ENCODE measurements around the gene LCTL.

Gene LCTL

DNA sequence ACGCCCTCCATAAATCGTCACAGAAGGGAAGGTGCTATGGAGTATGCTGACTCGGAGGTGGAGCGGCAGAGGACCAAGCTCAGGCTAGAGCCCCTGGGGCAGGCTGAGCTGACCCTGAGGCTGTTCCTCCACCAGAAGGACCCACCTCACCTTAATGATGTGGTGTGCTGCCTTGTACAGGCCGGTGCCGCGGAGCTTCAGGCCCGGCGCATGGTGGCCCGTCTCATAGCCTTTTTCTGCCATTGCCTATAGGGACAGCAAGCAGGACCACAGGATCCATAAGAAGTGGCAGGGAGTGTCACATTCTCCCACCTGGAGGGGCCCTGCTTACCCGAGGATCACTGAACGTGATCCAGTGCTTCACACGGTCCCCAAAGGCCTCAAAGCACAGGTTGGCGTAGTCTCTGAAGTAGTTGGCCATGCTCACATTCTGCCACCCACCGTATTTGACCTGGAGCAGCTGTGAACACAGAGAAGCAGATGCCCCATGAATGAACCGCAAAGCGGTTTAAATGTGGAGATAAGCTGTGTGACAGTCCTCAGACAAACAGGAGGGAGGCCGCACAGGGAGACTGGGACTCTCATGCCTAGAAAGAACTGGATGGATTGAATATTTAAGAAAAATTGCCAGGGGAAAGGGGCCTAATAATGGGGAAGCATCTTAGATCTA lies 4.8 kb downstream of the LCTL start:
- no peak for TF ChIP-seq CTCF (IDR thresholded peaks at IDR 0.05; ENCODE audit: low read depth, low read length, missing control alignments)
- DNase-seq (ENCODE audit: low read depth), result no peak
- no peak overlapping the region for H3K4me3 ChIP-seq (ENCODE audit: low read depth, low read length)

DNA sequence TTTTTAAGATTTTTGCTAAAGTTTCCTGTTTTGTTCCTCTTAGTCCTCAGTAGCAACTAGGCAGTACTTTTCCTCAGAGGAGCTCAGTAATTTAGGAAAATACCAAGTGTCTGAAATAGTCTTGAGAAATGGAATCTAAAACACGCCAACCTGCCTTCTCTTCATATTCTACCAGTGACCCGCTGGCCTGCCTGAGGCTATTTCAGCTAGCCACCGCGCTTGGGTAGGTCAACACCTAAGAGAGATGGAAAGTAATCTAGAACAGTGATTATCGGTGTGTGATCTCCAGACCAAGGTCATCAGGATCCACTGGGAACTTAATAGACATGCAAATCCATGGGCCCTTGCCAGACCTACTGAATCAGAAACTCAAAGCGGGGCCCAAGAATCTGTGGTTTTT lies 7.5 kb downstream of the LCTL start:
- no peak for TF ChIP-seq CTCF (IDR thresholded peaks at IDR 0.05; ENCODE audit: low read depth, low read length, missing control alignments)
- H3K4me3 ChIP-seq (ENCODE audit: low read depth, low read length), result no peak overlapping the region
- no peak for DNase-seq (ENCODE audit: low read depth)

DNA sequence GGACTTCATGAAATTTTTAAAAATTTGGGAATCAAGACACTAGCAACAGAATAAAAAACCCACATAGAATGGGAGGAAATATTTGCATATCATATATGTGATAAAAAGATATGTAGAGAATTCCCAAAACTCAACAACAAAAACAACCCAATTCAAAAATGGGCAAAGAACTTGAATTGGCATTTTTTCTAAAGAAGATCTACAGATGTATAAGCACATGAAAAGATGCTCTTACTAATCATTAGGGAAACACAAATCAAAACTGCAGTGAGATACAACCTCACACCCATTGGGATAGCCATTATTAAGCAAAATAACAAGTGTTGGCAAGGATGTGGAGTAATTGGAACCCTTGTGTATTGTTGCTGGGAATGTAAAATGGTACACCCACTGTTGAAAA lies 10.1 kb downstream of the LCTL start:
- DNase-seq (ENCODE audit: low read depth), result no peak
- no peak for TF ChIP-seq CTCF (IDR thresholded peaks at IDR 0.05; ENCODE audit: low read depth, low read length, missing control alignments)
- no peak overlapping the region for H3K4me3 ChIP-seq (ENCODE audit: low read depth, low read length)

DNA sequence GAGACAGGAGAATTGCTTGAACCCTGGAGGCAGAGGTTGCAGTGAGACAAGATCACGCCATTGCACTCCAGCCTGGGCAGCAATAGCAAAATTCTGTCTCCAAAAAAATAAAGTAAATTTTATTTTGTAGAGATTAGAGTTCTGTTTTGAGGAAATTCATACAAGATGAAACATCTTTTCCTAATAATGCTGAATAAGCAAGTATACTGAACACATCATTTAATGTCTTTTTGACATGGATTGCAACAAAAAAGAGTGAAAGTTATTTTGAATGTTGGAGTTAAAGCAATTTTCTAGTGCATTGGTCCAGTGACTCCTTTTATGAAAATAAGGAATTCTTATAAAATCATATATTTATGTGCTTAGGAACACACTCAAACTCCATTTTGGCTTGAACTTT lies 20.5 kb downstream of the LCTL start:
- DNase-seq (ENCODE audit: low read depth), result no peak
- H3K4me3 ChIP-seq (ENCODE audit: low read depth, low read length), result no peak overlapping the region
- TF ChIP-seq CTCF (IDR thresholded peaks at IDR 0.05; ENCODE audit: low read depth, low read length, missing control alignments), result no peak

DNA sequence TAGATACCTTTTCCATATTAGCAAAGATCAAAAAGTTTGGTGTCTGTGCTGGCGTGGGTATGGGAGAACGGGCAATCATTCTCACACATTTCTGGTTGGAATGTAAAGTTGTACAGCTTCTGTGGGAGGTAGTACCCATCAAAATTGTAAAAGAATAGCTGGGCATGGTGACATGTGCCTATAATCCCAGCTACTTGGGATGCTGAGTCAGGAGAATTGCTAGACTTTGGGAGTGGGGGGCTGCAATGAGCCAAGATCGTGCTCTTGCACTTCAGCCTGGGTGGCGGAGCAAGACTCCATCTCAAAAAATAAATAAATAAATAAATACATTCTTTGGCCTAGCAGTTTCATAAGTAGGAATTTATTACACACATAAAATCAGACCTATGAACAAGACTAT lies 22.9 kb downstream of the LCTL start:
- no peak overlapping the region for H3K4me3 ChIP-seq (ENCODE audit: low read depth, low read length)
- no peak for DNase-seq (ENCODE audit: low read depth)
- no peak for TF ChIP-seq CTCF (IDR thresholded peaks at IDR 0.05; ENCODE audit: low read depth, low read length, missing control alignments)

DNA sequence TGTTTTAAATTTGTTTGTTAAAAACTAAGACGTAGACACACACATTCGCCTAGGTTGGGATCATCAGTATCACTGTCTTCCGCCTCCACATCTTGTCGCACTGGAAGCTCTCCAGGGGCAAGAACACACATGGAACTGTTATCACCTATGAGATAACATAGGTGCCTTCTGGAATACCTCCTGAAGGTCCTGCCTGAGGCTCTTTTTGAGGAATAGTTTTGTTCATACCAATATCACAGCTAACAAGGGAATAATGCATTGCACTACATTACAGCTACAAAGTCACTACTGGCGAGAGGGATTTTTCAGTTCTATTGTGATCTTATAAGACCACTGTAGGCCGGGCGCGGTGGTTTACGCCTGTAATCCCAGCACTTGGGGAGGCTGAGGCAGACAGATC lies 30.7 kb downstream of the LCTL start:
- no peak overlapping the region for H3K4me3 ChIP-seq (ENCODE audit: low read depth, low read length)
- DNase-seq (ENCODE audit: low read depth), result no peak
- TF ChIP-seq CTCF (IDR thresholded peaks at IDR 0.05; ENCODE audit: low read depth, low read length, missing control alignments), result no peak

- DNase-seq (ENCODE audit: low read depth), result no peak
Observed at GRCh38 chr15:66524838-66525237, 41.0 kb downstream of the LCTL start.

More at GRCh38 chr15:66524838-66525237, 41.0 kb downstream of the LCTL start:
- H3K4me3 ChIP-seq (ENCODE audit: low read depth, low read length), result no peak overlapping the region
- no peak for TF ChIP-seq CTCF (IDR thresholded peaks at IDR 0.05; ENCODE audit: low read depth, low read length, missing control alignments)

Measured in GM12864 (cell line).